Vagina (tissue), 2 donors: ENCODE data around the gene TTC4.

ENCODE experiments used
- CTCF ChIP-seq, 3 experiments: fragments of 450-650 bp in 2 of 3; fragments of 200-600 bp in 1 of 3; sonication (generic) in 1 of 3; IDR thresholded peaks; one replicate each; pipeline ENCODE4 v1.5.1; 2017 to 2019; ENCODE audit warnings: antibody characterized with exemption in 3 of 3, mild to moderate bottlenecking in 2 of 3, moderate library complexity in 2 of 3
- POLR2A ChIP-seq, 2 donors: fragments of 450-650 bp; IDR thresholded peaks; one replicate each; pipeline ENCODE4 v1.6.1; 2017; ENCODE audit warnings: antibody characterized with exemption in 2 of 2, mild to moderate bottlenecking in 2 of 2, moderate library complexity in 2 of 2

GRCh38 chr1:54706419-54706818, 9.2 kb upstream of the TTC4 start:
- no peak for TF ChIP-seq POLR2A (IDR thresholded peaks at IDR 0.05)
- TF ChIP-seq CTCF (IDR thresholded peaks at IDR 0.05): no peak
